K562 (cell line): ENCODE data around the gene HNRNPH1. TPM values are rescaled to one million over a fixed set of nuclear protein-coding genes. Genes with fewer than 3 reads are reported as not detected.
A peak's percentile ranks its signal among the peaks of the same experiment; 100 is the strongest.

Source experiments
- CGGBP1 ChIP-seq: fragments of 250-450 bp; sonication (Bioruptor Pico); IDR thresholded peaks from 2 replicates; pipeline ENCODE4 v1.9.0; 2021; ENCODE audit warnings: mild to moderate bottlenecking
- CHCHD3 ChIP-seq: fragments of 250-450 bp; sonication (Bioruptor Pico); IDR thresholded peaks from 2 replicates; pipeline ENCODE4 v2.1.2; 2022; ENCODE audit warnings: mild to moderate bottlenecking
- CSDE1 ChIP-seq, 2 experiments: fragments of 450-650 bp; IDR thresholded peaks; 2 replicates each; pipeline ENCODE4 v1.6.1; 2016; ENCODE audit warnings: mild to moderate bottlenecking in 1 of 2
- ETS2 ChIP-seq: IDR thresholded peaks from 2 replicates; pipeline ENCODE4 v1.6.1; 2016; ENCODE audit warnings: borderline replicate concordance, missing genetic modification characterization, mild to moderate bottlenecking, moderate library complexity, missing compliant biosample characterization; ENCODE audit not compliant: poor library complexity, severe bottlenecking
- ETV5 ChIP-seq: sonication (generic); formaldehyde crosslinking; IDR thresholded peaks from 2 replicates; pipeline ENCODE4 v1.4.0; 2020; ENCODE audit warnings: low read depth, mild to moderate bottlenecking, missing genetic modification reagents
- HNRNPL ChIP-seq: fragments of 200-400 bp; formaldehyde crosslinking; IDR thresholded peaks from 2 replicates; pipeline ENCODE4 v1.6.1; 2017; ENCODE audit warnings: low read depth, mild to moderate bottlenecking, low read length
- HSF4 ChIP-seq: fragments of 250-450 bp; sonication (Bioruptor Pico); IDR thresholded peaks from 2 replicates; pipeline ENCODE4 v2.1.2; 2022; ENCODE audit warnings: mild to moderate bottlenecking, moderate library complexity, borderline replicate concordance
- MCM5 ChIP-seq: fragments of 450-650 bp; IDR thresholded peaks from 2 replicates; pipeline ENCODE4 v1.6.1; 2016; ENCODE audit warnings: low read depth
- MYC ChIP-seq, 2 experiments: fragments of 250-450 bp in 1 of 2; sonication (Bioruptor Pico) in 1 of 2; IDR thresholded peaks; 2 replicates each; pipeline versions ENCODE4 v1.5.1 to v1.6.1; 2012 to 2021; ENCODE audit warnings: low read depth in 2 of 2, borderline replicate concordance in 1 of 2, improper control_type of control experiment in 1 of 2, low read length in 1 of 2, mild to moderate bottlenecking in 1 of 2, moderate library complexity in 1 of 2
- NUFIP1 ChIP-seq: fragments of 450-650 bp; IDR thresholded peaks from 2 replicates; pipeline ENCODE4 v1.6.1; 2018; ENCODE audit not compliant: partially characterized antibody
- SIX5 ChIP-seq, 2 experiments: IDR thresholded peaks; 2 replicates each; pipeline ENCODE4 v1.6.1; 2011; ENCODE audit warnings: low read length in 2 of 2, borderline replicate concordance in 1 of 2, low read depth in 1 of 2, mild to moderate bottlenecking in 1 of 2, moderate library complexity in 1 of 2; ENCODE audit not compliant: insufficient read depth in 1 of 2
- SNRNP70 ChIP-seq: fragments of 200-400 bp; formaldehyde crosslinking; optimal IDR thresholded peaks from 2 replicates; pipeline ENCODE3; 2017; ENCODE audit warnings: low read depth, low read length
- SRSF9 ChIP-seq: fragments of 200-400 bp; formaldehyde crosslinking; IDR thresholded peaks from 2 replicates; pipeline ENCODE4 v1.6.1; 2017; ENCODE audit warnings: low read depth, low read length, borderline replicate concordance
- TFAM ChIP-seq: fragments of 250-450 bp; sonication (Bioruptor Pico); conservative IDR thresholded peaks from 2 replicates; pipeline ENCODE4 v1.5.0; 2021; ENCODE audit warnings: mild to moderate bottlenecking, moderate library complexity
- TRIM28 ChIP-seq: fragments of 450-650 bp; IDR thresholded peaks from 2 replicates; pipeline ENCODE4 v1.6.1; 2017
- USF2 ChIP-seq: sonication (generic); formaldehyde crosslinking; IDR thresholded peaks from 2 replicates; pipeline ENCODE4 v1.5.0; 2020; ENCODE audit warnings: missing genetic modification reagents
- XRCC4 ChIP-seq: IDR thresholded peaks from one replicate; pipeline ENCODE4 v1.6.1; 2011; ENCODE audit not compliant: insufficient read depth, insufficient read length; ENCODE audit errors: extremely low read depth
- ZBTB9 ChIP-seq: fragments of 450-650 bp; formaldehyde crosslinking; IDR thresholded peaks from 2 replicates; pipeline ENCODE4 v1.4.0; 2020; ENCODE audit warnings: mild to moderate bottlenecking, moderate library complexity
- ZFP91 ChIP-seq: sonication (generic); formaldehyde crosslinking; IDR thresholded peaks from 2 replicates; pipeline ENCODE4 v1.8.0; 2022; ENCODE audit warnings: mild to moderate bottlenecking, missing genetic modification reagents
- ZKSCAN1 ChIP-seq: fragments of 150-350 bp; IDR thresholded peaks from 2 replicates; pipeline ENCODE4 v1.6.1; 2016; ENCODE audit warnings: low read depth, low read length
- ZNF639 ChIP-seq, 2 experiments: fragments of 200-800 bp in 1 of 2; sonication (Bioruptor generic) in 1 of 2; sonication (generic) in 1 of 2; formaldehyde crosslinking in 1 of 2; IDR thresholded peaks in 1 of 2; conservative IDR thresholded peaks in 1 of 2; 2 replicates each; pipeline versions ENCODE4 v1.5.0 to v1.6.1; 2016 to 2020; ENCODE audit warnings: missing compliant biosample characterization in 1 of 2, missing genetic modification characterization in 1 of 2, missing genetic modification reagents in 1 of 2
- polyA plus RNA-seq, 8 experiments: library from polyadenylated mRNA; depleted of rRNA in 4 of 8; stranded (reverse) in 5 of 8; unstranded in 3 of 8; fragments of >200 nt; fragmentation: Nextera tagmentation in 2 of 8; fragmentation: Illumina TruSeq in 1 of 8; extraction: Ambion mirVana in 2 of 8; extraction: Trizol in 1 of 8; gene quantifications; 2 replicates each; pipeline versions ENCODE4 v1.2.1 to v1.2.3, GENCODE V29; 2011 to 2014; ENCODE audit warnings: inconsistent platforms in 1 of 8, missing spikeins in 1 of 8
- total RNA-seq, 7 experiments: library from RNA; depleted of rRNA in 6 of 7; stranded (reverse); fragments of >200 nt in 6 of 7; fragmentation: Illumina TruSeq in 2 of 7; extraction: Trizol in 2 of 7; gene quantifications; 2 replicates each; pipeline versions ENCODE4 v1.2.1 to v1.2.3, GENCODE V29; 2011 to 2021; ENCODE audit warnings: low replicate concordance in 1 of 7

Gene HNRNPH1
- total and polyA plus RNA-seq, 9 of the 15 experiments (the other 6 are each of a cell fraction or from before 2014, with no cell fraction given), result 103 to 656 (median 561) TPM

GRCh38 chr5:179623003-179623905, at the start of gene HNRNPH1 (continued):
- TF ChIP-seq ZFP91 (CRISPR knock-in tag), result no peak
- 0 out of 2 replicates have a peak, but pooled peaks have one; percentile 6 for TF ChIP-seq CHCHD3 (CRISPR knock-in tag)
- peak; percentile 80; the same call in 1 of the 2 replicates for TF ChIP-seq CGGBP1 (CRISPR knock-in tag)
- peak; percentile 87 for TF ChIP-seq MYC (IDR thresholded peaks at IDR 0.05; ENCODE audit: low read depth, low read length)
- TF ChIP-seq MYC (CRISPR knock-in tag; IDR thresholded peaks at IDR 0.05; ENCODE audit: borderline replicate concordance, low read depth), result peak; percentile 94
- TF ChIP-seq XRCC4, result no peak
- TF ChIP-seq CSDE1 (IDR thresholded peaks at IDR 0.05), result no peak
- TF ChIP-seq HSF4, result no peak
- TF ChIP-seq MCM5, result no peak
- peak; percentile 88 for TF ChIP-seq SNRNP70
- no peak; a peak in 2 of 4 replicates for TF ChIP-seq ZNF639 (CRISPR knock-in tag; conservative IDR thresholded peaks at IDR 0.05 in 1 of 2, IDR thresholded peaks at IDR 0.05 in 1 of 2)
- no peak for TF ChIP-seq ZKSCAN1
- TF ChIP-seq ETV5, result peak; percentile 57; the same call in 1 of the 2 replicates
- no peak for TF ChIP-seq NUFIP1
- TF ChIP-seq TRIM28, result peak; percentile 51; the same call in 1 of the 2 replicates
- no peak for TF ChIP-seq SIX5 (IDR thresholded peaks at IDR 0.05; ENCODE audit: borderline replicate concordance in 1 of 2, insufficient read depth in 1 of 2, low read depth in 1 of 2, low read length in 2 of 2)
- no peak; the same call in none of the 2 replicates for TF ChIP-seq ZBTB9 (CRISPR knock-in tag)
- no peak for TF ChIP-seq TFAM
- TF ChIP-seq USF2 (CRISPR knock-in tag), result no peak
- peak; percentile 76; the same call in 1 of the 2 replicates for TF ChIP-seq HNRNPL
- TF ChIP-seq SRSF9, result no peak
- TF ChIP-seq ETS2 (tag), result peak; percentile 39
